GM19043 (cell line): ENCODE data around the gene ELFN1.

Source experiments
- ATAC-seq: cut with Tn5 transposase; IDR thresholded peaks from one replicate; pipeline ENCODE4 v1.9.1; 2021; ENCODE audit warnings: low read depth; ENCODE audit not compliant: unreplicated experiment

ELFN1 gene

DNA sequence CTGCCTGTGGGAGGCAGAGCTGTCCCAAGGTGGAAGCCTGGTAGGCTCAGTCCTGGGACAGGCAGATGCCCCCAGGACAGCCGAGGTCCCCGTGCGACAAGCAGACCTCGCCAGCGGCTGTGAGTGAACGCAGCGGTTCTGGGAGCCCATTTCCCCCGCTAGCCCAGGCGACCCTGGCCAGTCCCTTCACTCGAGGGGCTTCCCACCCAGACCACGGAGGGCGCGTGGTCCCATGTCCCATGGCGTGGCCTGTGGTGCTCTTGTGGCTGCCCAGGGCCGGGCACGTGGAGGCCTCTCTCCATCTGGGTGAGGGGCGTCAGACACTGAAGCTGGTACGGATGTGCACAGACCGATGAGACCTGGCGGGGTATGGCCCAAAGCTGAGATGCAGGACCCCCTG is 67.9 kb downstream of the ELFN1 start:
- no peak for ATAC-seq

DNA sequence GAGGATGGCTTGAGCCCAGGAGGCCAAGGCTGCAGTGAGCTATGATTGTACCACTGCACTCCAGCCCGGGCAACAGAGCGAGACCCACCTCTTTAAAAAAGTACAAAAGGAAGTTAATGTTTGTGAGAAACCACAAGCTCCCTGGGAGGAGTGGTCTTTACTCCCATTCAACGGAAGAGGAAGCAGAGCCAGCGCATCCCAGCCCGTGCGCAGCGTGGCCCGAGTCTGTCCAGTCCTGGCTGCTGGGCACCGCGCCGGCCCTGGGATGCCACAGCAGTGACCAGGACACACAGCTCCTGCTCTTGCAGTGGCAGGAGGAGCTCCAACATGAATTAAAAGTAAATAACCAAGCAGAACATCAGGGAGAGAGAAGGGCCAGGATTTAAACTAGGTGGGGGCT is 68.4 kb downstream of the ELFN1 start:
- no peak for ATAC-seq

DNA sequence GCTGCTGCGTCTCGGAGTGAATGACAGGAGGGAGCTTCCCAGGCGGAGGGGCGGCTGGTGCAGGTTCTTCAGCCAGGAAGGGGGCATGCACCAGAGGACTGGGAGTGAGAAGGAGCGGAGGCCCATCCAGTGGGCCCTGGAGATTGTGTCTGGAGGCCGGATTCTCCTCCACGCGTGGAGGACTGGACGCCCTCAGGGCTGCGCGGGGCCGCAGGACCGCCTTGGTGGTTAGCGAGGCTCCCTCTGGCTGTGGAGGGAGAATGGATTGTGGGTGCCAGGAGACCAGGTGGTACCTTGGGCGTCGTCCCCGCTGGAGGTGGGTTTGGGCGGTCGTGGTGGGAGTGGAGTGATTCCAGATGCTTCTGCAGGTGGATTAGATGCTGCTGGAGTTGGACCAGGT is 68.9 kb downstream of the ELFN1 start:
- ATAC-seq = no peak

DNA sequence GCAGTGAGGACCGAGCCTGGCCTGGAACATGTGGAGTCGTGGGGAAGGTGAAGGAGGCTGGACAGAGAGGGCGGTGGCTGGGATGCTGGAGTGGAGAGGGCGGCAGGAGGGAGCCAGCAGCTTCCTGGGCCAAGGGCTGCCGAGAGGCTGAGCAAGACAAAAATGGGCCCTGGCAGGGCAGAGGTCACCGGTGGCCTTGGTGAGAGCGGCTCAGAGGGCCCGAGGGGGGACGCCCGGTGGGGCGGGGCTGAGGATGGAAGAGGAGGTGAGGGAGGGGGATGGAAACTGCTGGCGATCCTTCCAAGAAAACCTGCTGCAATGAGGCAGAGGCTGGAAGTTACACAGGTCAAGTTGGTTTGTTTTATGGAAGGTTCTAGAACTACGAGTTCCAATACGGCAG is 69.5 kb downstream of the ELFN1 start:
- no peak for ATAC-seq

DNA sequence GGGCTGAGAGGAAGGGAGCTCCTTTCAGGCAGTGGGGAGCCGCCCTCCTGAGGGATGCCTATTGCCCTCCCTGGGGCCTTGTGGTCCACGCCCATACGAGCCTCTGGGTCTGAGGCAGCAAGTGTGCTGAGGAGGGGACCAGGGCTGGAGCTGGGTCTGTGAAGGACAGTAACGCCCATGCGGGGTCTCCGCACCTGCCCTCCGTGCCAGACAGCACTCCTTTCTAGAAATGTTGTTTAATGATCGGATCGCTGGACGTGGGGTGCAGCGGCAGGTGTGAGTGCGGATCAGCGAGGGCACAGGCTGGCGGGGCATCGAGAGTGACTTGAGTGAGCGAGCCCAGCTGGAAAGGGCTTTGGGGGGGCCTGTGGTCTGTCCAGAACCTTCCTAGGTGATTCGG is 70.1 kb downstream of the ELFN1 start:
- ATAC-seq = no peak

DNA sequence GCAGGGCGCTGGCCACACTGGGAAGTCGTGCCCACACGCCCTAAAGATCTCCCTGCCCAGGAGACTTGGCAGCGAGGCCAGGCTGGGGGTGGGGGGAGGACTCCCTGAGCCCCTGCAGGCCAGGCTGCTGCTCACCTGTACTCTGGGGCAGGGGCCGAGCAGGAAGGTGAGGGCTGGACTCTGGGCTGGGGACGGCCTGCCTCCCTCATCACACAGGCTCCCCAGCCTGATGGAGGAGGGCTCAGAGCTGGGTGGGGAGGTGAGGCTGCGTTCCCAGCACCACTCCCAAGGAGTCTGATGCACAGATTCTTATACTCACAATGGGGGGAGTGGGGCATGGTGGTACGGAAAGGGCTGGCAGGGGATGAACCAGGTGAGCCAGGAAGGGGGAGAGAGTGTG is 71.2 kb downstream of the ELFN1 start:
- ATAC-seq = no peak

DNA sequence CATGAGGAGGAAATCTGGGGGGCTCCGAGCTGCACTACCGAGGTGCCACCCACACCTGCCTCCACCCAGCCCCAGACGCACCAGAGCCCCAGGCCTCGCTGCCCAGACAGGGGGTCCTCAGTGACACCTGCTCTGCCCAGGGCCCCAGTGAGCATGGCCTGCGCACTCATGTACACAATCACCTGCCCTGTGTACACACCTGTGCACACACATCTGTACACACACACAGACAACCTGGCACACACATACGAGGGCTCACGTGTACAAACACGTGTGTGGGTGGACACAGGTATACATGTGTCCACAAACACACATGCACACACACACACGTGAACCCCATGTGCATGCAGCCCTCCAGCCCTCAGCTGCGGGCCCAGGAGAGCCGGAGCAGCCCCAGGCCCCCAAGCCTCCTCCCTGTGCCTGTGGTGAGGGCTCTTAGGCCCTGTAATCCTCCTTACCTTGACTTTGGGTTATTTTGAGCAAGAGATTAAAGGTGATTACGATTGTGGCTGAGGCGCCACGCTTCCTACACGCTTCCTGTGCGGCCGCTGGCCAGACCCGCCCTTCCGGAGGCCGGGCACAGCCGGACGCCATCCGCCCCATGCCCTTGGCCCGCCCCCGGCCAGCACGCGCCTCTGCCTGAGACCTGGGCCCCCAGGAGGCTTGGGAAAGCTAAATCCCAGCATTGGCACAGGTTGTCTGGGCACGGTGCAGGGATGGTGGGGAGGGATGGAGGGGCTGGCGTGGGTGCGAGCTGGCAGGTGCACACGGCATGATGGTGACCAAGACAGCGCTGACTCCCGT is 71.9 kb downstream of the ELFN1 start:
- ATAC-seq = no peak

DNA sequence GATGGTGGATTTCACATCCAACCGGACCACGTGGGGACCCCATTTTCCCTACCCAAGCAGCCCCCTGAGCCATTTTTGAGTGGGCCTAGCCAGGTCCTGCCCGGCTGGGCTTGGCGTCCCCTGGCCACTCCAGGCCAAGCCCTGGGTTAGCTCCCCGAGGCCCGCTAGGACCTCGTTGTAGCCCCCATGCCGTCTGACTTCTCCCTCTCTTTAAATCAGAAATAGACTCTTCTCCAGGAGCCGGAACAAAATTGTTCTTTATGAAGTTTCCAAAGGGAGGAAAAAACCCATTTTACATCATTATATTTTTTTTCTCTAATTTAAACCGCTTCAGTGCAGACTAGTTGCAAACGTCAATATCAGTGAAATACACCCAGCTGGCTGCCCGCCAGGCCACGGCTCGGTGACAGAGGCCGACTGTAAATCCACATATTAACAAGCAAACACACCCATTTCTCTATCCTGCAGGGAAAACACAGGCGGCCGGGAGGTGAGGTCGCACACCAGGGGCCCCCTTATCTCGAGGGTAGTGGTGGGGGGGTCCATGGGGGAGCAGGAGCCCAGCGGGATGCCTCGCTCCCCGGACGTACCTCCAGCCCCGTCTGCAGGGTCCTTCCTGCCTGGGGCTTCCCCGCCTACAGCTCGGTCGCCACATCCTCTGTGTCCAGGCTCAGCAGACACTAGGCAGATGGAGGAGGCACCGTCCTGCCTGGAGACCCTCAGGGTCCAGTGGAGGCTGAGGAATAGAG is 72.7 kb downstream of the ELFN1 start:
- ATAC-seq = no peak

DNA sequence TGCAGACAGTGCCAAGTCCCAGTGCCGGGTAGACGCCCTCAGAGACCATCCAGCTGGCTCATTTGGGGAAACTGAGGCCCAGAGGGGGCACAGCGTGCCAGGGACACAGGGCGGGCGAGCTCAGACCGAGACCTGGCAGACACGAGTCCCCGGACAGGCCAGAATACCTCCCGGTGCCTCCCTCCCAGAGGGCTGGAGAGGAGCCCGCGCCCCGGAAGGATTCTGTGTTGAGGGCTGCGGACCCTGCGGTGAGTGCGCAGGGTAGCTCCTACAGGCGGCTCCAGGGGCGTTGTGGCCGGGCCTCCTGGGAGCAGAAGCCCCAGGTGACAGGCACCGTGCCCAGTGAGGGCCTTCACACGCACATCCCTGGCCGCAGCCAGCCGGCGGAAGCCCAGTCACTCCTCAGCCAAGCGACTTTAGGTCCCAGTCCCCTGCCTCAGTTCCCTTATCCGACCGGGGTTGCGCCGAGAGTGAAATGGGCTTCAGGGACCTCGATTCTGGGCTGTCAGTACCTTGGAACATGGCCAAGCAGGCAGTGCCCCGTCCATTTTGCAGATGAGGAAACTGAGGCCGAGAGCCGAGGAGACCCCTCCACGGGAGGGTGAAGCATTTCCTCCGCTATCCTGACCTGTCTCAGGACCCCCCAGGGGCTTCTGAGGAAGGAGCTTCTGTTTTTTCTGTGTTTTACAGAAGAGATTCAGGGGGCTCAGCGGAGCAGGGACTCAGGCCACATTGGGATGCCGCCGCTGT is 73.6 kb downstream of the ELFN1 start:
- no peak for ATAC-seq

DNA sequence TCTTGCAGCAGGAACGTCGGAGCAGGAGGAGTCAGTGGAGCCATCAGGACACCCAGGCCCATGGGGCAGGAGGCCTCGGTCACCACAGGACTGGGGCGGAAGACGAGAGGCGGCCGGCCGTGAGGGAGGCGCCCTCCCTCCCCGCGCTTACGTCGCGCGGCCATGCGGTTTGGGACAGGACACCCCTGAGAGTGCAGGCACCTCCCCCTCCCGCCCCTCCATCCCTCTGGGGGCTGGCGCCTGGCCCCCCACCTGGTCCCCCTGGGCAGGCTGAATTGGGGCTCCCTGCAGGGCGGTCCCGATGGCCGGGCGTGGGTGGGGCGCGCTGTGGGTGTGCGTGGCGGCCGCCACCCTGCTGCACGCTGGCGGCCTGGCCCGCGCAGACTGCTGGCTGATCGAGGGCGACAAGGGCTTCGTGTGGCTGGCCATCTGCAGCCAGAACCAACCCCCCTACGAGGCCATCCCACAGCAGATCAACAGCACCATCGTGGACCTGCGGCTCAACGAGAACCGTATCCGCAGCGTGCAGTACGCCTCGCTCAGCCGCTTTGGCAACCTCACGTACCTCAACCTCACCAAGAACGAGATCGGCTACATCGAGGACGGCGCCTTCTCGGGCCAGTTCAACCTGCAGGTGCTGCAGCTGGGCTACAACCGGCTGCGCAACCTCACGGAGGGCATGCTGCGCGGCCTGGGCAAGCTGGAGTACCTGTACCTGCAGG is 74.4 kb downstream of the ELFN1 start:
- ATAC-seq = no peak

DNA sequence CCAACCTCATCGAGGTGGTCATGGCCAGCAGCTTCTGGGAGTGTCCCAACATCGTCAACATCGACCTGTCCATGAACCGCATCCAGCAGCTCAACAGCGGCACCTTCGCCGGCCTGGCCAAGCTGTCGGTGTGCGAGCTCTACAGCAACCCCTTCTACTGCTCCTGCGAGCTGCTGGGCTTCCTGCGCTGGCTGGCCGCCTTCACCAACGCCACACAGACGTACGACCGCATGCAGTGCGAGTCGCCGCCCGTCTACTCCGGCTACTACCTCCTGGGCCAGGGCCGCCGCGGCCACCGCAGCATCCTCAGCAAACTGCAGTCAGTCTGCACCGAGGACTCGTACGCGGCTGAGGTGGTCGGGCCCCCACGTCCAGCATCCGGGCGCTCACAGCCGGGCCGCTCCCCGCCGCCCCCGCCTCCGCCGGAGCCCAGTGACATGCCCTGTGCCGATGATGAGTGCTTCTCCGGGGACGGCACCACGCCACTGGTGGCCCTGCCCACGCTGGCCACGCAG is 75.0 kb downstream of the ELFN1 start:
- ATAC-seq = no peak

DNA sequence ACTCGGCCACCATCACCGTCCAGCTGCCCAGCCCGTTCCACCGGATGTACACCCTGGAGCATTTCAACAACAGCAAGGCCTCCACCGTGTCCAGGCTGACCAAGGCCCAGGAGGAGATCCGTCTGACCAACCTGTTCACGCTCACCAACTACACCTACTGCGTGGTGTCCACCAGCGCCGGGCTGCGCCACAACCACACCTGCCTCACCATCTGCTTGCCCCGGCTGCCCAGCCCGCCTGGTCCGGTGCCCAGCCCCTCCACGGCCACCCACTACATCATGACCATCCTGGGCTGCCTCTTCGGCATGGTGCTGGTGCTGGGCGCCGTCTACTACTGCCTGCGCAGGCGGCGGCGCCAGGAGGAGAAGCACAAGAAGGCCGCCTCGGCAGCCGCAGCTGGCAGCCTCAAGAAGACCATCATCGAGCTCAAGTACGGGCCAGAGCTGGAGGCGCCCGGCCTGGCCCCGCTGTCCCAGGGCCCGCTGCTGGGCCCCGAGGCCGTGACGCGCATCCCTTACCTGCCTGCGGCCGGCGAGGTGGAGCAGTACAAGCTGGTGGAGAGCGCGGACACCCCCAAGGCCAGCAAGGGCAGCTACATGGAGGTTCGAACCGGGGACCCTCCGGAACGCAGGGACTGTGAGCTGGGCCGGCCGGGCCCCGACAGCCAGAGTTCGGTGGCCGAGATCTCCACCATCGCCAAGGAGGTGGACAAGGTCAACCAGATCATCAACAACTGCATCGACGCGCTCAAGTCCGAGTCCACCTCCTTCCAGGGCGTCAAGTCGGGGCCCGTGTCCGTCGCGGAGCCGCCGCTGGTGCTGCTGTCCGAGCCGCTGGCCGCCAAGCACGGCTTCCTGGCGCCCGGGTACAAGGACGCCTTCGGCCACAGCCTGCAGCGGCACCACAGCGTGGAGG is 75.8 kb downstream of the ELFN1 start:
- ATAC-seq = no peak

DNA sequence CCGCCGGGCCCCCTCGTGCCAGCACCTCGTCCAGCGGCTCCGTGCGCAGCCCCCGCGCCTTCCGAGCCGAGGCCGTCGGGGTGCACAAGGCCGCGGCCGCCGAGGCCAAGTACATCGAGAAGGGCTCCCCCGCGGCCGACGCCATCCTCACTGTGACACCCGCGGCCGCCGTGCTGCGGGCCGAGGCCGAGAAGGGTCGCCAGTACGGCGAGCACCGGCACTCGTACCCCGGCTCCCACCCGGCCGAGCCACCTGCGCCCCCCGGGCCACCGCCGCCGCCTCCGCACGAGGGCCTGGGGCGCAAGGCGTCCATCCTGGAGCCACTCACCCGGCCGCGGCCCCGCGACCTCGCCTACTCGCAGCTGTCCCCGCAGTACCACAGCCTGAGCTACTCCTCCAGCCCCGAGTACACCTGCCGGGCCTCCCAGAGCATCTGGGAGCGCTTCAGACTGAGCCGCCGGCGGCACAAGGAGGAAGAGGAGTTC is 76.5 kb downstream of the ELFN1 start:
- no peak for ATAC-seq

DNA sequence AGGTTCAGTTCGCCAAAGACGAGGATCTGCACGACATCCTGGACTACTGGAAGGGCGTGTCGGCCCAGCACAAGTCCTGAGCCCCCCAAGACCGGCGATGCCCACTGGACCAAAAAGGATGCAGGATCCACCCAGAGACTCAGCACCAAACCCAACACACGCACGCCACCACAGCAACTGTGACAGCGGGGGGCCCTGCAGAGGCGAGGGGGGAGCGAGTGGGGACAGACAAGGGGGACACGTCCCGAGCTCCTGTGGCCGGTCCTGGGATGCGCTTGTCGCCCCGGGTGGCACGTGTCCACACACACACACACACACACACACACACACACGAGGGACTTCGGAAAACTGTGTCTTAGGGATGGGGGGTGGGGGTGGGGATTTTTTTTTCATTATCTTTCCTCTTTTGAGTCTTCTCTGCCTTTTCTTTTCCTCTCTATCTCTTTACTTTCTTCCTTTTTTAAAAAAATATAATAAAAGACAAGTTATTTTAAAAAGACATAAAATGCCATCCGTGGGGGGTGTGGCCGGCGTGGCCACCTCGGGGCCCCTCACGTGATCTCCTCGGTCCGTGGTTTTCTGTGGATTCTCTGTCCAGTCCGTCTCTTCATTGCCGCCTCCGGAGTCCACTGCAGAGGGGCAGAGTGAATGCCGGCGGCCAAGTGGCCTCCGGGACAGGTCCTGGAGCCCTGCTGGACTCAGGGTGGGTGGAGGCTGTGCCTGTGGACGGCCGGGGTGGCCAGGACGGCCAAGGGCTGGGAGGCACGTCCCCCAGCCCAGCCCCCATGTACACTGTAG is 77.1 kb downstream of the ELFN1 start:
- no peak for ATAC-seq

DNA sequence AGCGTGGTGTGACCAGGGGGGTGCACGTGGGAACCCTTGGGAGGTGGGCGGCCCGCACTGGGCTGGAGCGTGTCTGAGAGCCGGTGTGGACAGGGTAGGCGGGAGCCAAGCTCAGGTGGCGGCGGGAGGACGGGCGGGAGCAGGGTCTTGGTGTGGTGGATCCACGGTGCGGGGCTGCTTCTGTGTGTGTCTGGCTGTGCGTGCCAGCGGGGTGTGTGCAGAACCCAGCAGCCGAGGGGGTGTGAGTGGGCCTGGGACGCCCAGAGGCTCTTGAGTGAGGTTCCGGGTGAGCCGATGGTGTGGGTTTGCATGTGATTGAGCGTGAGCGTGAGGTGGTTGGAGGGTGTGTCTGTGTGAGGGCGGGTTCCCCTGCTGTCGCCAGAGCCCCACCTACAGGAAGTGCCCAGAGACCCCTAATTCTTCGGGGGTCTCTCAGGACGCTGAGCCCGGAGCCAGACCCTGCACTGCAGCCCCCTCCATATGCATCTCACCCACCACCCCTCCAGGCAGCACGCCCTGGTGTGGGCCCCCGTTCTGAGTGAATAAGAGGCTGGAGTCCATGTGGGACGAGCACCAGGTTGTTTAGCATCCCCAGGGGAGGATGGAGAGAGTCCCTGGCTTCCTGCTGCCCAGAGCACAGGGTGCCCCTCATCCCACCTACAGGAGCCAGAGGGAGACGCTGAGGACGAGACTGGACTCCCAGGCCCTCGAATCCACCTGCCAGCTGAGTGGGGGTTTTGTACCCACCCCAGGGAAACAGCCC is 78.2 kb downstream of the ELFN1 start:
- ATAC-seq = no peak

DNA sequence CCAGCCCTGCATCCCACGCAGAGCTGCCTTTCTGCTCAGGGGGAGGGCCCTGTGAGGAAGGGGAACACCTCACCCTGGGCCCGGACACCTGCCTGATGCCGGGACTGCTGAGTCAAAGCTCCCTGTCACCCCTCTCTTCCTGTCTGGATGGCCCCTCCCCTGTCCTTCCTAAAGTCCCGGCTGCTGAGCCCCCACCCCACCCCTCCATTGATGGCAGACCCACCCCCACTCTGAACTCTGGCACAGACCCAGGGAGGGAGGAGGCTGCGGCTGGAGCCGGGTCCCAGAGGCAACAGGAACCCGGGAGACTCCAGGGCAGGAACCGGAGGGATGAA is 78.7 kb downstream of the ELFN1 start:
- ATAC-seq = no peak

DNA sequence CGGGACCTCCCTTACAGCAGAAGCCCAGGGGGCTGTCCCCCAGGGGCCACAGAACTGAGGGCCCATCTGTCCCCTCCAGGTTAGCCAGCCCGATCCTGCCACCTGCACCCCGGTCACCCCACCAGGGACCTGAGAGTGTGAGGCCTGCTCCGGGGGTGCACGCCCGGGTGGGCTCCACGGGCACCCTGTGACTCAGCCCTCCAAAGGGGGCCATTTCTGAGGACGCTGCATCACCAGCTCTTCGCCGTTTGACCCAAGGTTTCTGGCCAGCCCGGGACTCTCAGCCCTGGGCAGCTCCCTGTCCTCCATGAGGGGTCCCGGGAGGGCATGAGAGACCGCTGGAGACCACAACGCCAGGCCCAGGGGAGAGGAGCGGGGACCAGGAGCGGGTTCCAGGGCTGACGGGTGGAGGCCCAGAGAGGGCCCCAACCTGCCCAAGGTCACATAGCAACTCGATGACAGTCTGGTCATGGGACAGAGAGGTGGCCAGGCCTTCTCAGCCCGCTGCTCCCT is 79.3 kb downstream of the ELFN1 start:
- no peak for ATAC-seq
